ENCODE data around the gene LDLRAD4.

DNA sequence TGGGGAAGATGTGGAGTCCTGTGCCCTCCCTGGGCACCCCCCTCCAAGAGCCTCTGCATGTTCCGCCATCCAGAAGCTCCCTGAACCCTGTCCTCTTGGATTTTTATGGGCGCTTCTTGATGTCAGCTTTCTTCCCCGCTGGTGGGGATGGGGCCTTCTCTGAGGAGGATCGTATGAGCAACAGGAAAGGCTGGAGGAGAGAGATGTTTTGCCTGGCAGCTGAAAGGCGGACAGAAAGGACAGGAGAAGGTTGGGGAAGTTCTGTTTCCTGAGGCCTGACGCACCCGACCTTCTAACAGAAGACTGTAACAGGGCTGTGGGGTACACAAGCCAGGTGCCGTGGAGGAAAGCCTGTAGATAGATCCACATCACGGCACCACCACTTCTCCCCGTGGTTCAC lies 238.8 kb downstream of the LDLRAD4 start:
- TF ChIP-seq POLR2AphosphoS5 (IDR thresholded peaks at IDR 0.05): no peak
- no peak for TF ChIP-seq POLR2A (IDR thresholded peaks at IDR 0.05)
- TF ChIP-seq, protein P1, sequence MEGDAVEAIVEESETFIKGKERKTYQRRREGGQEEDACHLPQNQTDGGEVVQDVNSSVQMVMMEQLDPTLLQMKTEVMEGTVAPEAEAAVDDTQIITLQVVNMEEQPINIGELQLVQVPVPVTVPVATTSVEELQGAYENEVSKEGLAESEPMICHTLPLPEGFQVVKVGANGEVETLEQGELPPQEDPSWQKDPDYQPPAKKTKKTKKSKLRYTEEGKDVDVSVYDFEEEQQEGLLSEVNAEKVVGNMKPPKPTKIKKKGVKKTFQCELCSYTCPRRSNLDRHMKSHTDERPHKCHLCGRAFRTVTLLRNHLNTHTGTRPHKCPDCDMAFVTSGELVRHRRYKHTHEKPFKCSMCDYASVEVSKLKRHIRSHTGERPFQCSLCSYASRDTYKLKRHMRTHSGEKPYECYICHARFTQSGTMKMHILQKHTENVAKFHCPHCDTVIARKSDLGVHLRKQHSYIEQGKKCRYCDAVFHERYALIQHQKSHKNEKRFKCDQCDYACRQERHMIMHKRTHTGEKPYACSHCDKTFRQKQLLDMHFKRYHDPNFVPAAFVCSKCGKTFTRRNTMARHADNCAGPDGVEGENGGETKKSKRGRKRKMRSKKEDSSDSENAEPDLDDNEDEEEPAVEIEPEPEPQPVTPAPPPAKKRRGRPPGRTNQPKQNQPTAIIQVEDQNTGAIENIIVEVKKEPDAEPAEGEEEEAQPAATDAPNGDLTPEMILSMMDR (IDR thresholded peaks at IDR 0.05): no peak
- no peak for TF ChIP-seq EP300 (IDR thresholded peaks at IDR 0.05)

Data from upper lobe of left lung (tissue), 4 donors.